HG02588 (cell line): ENCODE data around the gene SHROOM4.

Source experiments
- ATAC-seq: cut with Tn5 transposase; IDR thresholded peaks from one replicate; pipeline ENCODE4 v1.9.1; 2021; ENCODE audit warnings: mild to moderate bottlenecking, moderate library complexity; ENCODE audit not compliant: unreplicated experiment

The SHROOM4 gene, protein sequence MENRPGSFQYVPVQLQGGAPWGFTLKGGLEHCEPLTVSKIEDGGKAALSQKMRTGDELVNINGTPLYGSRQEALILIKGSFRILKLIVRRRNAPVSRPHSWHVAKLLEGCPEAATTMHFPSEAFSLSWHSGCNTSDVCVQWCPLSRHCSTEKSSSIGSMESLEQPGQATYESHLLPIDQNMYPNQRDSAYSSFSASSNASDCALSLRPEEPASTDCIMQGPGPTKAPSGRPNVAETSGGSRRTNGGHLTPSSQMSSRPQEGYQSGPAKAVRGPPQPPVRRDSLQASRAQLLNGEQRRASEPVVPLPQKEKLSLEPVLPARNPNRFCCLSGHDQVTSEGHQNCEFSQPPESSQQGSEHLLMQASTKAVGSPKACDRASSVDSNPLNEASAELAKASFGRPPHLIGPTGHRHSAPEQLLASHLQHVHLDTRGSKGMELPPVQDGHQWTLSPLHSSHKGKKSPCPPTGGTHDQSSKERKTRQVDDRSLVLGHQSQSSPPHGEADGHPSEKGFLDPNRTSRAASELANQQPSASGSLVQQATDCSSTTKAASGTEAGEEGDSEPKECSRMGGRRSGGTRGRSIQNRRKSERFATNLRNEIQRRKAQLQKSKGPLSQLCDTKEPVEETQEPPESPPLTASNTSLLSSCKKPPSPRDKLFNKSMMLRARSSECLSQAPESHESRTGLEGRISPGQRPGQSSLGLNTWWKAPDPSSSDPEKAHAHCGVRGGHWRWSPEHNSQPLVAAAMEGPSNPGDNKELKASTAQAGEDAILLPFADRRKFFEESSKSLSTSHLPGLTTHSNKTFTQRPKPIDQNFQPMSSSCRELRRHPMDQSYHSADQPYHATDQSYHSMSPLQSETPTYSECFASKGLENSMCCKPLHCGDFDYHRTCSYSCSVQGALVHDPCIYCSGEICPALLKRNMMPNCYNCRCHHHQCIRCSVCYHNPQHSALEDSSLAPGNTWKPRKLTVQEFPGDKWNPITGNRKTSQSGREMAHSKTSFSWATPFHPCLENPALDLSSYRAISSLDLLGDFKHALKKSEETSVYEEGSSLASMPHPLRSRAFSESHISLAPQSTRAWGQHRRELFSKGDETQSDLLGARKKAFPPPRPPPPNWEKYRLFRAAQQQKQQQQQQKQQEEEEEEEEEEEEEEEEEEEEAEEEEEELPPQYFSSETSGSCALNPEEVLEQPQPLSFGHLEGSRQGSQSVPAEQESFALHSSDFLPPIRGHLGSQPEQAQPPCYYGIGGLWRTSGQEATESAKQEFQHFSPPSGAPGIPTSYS (N-terminal part only)

DNA sequence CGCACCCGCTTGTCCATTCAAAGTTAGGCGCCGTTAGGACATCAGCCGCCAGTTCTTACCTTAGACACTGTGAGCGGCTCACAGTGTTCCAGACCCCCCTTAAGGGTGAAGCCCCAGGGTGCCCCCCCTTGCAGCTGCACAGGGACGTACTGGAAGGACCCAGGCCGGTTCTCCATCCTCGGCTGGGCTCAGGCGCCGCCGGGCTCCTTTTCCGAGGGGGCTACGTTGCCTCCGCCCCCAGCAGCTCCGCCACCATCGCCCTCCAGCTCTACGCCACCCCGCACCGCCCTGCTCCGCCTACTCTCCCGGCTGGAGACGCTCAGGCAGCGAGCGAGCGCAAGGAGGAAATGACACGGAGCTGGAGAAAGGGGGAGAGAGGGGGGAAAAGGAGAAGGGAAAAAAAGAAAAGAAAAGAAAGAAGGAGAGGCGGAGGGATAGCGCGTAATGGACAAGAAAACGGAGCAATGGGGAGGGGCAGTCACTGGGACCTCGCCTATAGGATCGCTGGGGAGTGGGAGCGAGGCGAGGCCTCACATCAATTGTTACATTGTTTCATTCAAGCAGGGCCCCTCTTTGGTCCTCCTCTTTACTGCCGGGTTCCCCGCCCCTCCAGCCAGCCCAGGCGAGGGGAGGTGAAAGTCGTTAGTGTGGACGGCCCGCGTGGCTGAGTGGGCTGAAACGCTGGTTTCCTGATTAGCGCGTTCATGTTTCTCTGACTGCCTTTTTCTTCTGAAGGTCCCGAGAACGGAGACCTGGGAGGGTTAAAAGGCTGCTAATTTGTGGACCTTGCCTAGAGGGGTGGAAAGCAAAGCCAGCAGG, at the start of gene SHROOM4:
SHROOM4 (minus strand) TSS at position 352 of the 819 bp plus-strand sequence; CDS start at position 176, 176 bp downstream.
- ATAC-seq: no peak

- ATAC-seq: no peak
These were observed 49.5 kb upstream of the SHROOM4 start for GRCh38 chrX:50863471-50863870.

- no peak for ATAC-seq
These were observed 46.5 kb upstream of the SHROOM4 start for GRCh38 chrX:50860518-50860917.

DNA sequence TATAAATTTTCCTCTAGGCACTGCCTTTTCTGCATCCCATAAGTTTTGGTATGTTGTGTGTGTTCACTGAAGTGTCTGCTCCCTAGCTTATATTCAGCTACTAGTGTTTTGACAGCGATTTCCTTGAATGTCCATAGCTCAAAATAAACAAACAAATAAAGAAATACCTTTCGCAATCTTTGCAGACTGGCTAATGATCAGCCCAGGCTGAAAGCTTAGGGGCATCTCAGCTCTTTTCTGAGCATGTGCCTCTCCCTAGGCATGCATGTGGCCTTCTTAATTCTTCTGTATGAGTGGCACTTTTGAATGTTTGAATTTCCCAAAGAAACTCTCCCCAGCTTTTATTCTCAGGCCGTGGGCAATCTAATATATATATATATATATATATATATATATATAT, 44.6 kb upstream of the SHROOM4 start:
- ATAC-seq: no peak

DNA sequence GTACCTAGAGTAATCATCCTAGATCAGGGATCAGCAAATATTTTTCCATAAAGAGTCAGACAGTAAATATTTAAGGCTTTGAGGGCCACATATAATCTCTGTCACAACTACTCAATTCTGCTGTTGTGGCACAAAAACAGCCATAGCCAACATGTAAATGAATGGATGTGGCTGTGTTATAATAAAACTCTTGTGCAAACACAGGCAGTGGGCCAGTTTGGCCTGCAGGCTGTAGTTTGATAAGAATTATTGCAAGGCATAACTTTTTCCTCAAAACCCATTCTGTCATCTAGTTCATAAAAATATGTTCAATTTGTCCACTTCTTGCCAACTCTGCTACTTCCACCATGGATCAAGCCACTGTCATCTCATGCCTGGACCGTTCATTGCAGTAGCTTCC, 39.4 kb upstream of the SHROOM4 start:
- ATAC-seq: no peak

DNA sequence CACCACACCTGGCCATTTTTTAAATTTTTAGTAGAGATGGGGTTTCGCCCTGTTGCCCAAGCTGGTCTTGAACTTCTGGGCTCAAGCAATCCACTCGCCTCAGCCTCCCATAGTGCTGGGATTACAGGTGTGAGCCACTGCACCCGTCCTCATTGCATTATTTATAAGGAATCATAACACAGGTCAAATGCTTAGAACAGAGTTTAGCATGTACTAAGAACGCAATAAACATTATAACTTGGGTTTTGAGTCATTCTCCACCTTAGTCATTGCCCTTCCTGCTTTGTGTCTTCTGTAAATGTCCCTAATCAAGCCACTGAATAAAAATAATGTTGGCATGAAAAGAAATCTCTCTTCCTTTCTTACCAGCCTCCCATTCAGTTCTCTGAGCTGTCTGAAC, 38.5 kb upstream of the SHROOM4 start:
- ATAC-seq: no peak

GRCh38 chrX:50842221-50842620, 28.2 kb upstream of the SHROOM4 start:
- no peak for ATAC-seq

- no peak for ATAC-seq
These were observed 25.7 kb upstream of the SHROOM4 start for GRCh38 chrX:50839730-50840129.

DNA sequence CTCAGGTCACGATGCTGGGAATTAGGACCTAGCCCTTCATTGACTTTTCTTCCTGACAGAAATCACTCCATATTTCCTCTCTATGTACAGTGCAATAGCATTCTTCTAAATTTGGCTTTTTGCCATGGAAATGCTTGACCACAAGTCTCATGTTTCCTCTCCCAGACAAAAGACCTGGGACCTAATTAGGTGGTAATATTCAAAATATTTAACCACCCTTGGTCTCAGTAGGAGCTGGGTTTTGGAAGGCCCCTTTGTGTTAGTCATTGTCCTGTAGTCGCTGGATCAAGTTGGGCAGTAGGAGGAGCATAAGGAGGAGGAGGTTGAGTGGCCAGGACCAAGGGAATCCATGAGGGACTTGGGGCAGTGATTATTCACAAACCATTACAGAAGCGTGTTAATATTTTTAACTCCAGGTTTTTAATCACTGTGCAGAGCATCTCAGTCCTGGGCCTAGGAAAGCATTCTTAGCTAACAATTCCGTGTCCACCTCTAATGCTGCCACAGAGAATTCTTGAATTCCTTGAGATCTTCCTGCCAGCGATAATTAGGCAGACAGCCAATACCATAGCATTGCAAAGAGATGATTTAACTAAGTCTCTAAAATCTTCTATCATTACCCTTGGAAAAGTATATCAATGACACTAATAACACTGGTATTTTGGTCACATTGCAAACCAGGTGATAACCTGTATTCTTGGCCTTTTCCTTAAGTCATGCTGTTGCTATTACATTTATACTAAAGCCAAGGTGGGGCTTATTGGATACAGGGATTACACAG, 25.0 kb upstream of the SHROOM4 start:
- no peak for ATAC-seq

DNA sequence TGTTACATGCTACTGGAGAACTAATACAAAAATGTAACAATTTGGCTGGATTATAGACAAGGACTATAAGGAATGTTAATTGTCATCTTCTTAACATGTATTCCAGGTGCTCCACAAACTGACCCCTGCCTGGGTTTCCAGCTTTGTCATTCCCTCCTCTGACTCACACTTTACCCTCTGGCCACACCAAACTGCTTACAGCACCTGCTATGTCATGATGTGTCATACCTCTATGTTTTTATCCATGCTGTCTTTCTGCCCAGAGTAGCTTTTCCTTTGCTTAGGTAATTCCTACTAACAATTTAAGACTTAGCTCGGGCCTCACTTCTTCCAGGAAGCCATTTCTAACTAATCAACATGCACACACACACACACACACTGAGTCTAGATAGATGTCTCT, 14.0 kb upstream of the SHROOM4 start:
- ATAC-seq: no peak

DNA sequence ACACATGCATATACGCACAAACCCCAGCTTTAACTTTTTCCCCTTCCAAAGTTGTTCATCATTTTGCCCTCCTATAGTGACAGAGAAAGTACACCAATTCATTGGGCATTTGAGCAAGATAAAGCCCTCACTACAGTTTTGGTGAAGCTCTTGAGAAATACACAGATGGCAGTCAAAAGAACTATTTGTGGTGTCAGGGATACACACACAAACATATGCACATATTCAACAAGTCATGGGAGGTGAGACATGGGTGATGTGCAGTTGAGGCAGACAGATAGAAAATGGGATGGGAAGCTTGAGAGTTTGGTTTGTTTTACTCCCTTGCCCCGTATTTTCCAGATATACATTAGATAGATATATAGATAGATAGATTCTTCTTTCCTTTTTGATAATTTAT, 11.8 kb upstream of the SHROOM4 start:
- ATAC-seq: no peak

GRCh38 chrX:50818986-50819385, 5.0 kb upstream of the SHROOM4 start:
- no peak for ATAC-seq

- no peak for ATAC-seq
These were observed 1.1 kb upstream of the SHROOM4 start for GRCh38 chrX:50815120-50815519.

DNA sequence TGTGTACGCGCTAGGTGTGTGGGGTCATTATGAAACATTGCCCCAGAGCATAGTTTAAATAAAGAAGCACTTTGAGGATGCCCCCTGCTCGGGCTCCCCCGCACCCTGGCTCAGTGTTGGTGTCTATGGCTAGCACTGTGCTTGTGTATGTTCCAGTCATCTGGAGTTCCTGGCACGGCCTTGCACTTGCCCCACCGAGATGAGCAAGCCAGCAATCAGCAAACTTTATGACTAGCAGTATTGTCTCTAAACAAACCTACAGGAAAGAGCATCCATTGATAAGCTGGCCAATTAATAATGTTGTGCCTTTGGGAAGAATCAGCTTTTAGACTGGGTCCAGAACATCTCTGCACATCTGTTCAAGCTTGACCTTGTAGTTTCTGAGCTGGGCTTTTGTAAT, 707 bp upstream of the SHROOM4 start:
- ATAC-seq: no peak

DNA sequence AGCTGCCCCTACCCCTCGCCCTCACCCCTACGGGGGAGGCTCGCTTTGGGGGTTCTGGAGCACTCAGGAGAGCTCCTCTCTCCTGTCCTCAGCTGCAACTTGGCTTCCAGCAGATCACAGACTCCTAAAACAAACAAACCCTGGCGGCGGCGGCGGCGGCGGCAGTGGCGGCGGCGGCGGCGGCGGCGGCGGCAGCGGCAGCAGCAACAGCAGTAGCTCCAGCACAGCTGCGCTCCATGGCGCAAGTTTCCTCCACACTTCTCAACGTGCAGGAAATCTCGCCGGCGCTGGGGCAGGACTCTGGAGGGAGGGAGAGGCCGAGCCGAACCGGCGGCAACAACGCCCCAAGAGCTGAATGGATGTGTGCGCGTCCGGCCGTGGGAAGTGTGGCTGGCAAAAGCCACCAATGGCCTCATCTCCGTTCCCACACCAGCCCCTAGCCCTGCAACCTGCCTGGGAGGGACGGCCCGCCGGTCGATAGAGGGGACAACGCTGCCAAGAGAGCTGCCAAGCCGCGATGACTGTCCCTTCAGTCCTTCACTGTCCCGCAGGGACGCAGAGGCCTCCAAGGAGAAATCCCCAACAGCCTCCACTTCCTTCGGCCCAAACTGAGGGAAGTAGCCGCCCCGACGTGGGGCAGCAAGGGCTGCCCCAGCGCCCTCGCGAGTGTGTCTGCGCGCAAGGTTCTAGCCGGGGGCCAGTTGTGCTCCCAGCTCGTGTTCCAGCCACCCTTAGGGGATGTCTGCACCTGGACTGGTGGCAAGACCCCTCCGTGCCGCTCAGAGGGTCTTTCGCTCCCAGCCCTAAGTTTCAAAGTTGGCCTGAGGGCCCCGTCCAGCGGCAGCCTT, 775 bp downstream of the SHROOM4 start:
- no peak for ATAC-seq

- ATAC-seq: no peak
These were observed 8.7 kb downstream of the SHROOM4 start for GRCh38 chrX:50805276-50805675.

DNA sequence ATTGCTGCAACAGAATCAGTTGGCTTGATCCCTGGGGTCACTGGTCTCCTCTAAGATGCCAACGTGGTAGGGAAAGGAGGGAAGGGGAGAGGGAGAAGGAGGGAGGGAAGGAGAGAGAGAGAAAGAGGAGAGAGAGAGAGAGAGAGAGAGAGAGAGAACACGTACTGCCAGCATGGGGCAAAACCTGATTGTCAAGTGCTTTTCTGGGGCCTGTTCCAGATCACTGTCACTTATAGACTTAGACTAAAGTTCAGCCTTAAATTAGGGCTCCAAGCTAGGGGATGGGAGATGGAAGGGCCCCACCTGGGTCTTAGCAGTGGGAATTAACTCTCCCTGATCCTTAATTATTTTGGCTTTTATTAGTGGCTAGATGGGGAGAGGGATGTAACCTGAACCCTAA, 12.9 kb downstream of the SHROOM4 start:
- ATAC-seq: no peak

GRCh38 chrX:50799531-50799961, 14.4 kb downstream of the SHROOM4 start:
- ATAC-seq: no peak

- no peak for ATAC-seq
These were observed 15.2 kb downstream of the SHROOM4 start for GRCh38 chrX:50798783-50799182.
